ENCODE measurements around the gene ADRA2C.

Gene ADRA2C

GRCh38 chr4:3765271-3766035 lies 732 bp upstream of the ADRA2C start:
- peak; percentile 55 for TF ChIP-seq CTCF (IDR thresholded peaks at IDR 0.05)

GRCh38 chr4:3766785-3767569 lies 792 bp downstream of the ADRA2C start:
- TF ChIP-seq CTCF (IDR thresholded peaks at IDR 0.05), result no peak

- TF ChIP-seq CTCF (IDR thresholded peaks at IDR 0.05), result peak; percentile 52
Observed at GRCh38 chr4:3767570-3768288, 1.5 kb downstream of the ADRA2C start.

GRCh38 chr4:3768842-3769641 lies 2.9 kb downstream of the ADRA2C start:
- no peak for TF ChIP-seq CTCF (IDR thresholded peaks at IDR 0.05)

GRCh38 chr4:3769642-3770184 lies 3.5 kb downstream of the ADRA2C start:
- TF ChIP-seq CTCF (IDR thresholded peaks at IDR 0.05), result no peak

GRCh38 chr4:3770323-3771163 lies 4.4 kb downstream of the ADRA2C start:
- TF ChIP-seq CTCF (IDR thresholded peaks at IDR 0.05), result no peak

Measured in LNCAP (cell line).